GM19099 (cell line): ENCODE data around the gene CDH18.

ENCODE experiments used
- POLR2A ChIP-seq: IDR thresholded peaks from 3 replicates; pipeline ENCODE4 v1.6.1; 2011; ENCODE audit warnings: low read depth; ENCODE audit not compliant: insufficient read length; ENCODE audit errors: extremely low read depth

The CDH18 gene

DNA sequence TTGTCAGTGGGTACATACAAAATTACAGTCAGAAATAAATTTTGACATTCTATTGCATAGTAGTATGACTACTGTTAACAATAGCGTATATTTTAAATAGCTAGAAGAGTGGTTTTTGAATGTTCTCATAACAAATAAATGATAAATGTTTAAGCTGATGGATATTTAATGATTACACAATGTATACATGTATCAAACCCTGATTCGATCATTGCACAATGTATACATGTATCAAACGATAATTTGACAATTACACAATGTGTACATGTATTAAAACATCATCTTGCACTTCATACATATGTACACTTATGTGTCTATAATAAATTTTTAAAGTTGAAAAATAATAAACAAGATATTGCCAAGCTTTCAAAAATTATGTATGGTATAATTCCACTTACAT is 87.7 kb downstream of the CDH18 start:
- no peak for TF ChIP-seq POLR2A

DNA sequence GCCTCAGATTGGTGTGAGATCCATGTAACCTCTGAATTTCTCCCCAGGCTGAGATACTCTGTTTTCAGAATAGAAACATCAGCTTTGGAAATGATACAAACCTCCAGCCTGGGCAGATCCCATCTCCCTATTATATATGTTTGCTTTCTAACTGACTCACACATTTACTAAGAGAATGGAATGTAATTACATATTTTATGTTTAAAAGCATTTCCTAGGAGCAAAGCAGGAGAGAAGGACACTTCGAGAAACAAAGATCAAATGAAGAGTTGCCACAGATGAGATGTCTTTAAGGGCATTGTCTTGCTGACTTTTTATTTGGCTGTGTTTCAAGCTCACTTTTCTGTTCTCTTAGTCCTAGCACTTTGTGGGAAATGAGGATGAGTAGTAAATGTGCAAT is 96.3 kb downstream of the CDH18 start:
- no peak for TF ChIP-seq POLR2A

DNA sequence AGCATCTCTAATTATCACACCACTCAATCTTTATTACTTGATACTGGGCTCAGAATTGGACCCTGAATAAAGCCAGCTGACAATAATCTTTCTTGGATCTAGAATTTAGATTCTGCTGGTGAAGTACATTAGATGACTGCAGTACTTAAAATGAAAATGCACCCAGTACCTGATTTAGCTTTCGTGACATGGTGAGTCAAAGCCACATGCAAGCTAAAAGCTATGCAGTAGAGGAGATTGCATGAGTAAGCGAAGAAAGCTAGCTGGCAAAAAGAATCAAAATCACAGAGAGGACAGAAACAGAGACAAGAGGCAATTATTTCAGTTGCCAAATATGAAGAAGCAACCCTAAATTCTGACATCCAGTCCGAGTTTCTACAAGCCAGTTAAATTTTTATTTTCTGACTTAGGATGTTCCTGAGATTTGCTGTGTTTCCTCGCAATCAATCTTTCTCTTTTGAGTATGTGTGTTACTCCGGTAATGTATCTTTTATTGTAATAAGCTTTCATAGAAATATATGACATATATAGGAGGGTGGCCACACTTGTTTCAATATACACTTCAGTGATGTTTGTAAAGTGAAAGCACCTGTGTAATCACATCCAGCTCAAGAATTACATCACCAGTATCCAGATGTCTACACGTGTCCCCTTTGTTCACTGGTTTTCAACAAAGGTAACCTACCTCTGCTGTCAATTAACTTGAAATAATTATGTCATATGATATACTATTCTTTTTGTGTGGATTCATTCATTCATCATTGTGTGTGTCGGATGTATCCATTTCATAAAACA is 101.7 kb downstream of the CDH18 start:
- no peak for TF ChIP-seq POLR2A

DNA sequence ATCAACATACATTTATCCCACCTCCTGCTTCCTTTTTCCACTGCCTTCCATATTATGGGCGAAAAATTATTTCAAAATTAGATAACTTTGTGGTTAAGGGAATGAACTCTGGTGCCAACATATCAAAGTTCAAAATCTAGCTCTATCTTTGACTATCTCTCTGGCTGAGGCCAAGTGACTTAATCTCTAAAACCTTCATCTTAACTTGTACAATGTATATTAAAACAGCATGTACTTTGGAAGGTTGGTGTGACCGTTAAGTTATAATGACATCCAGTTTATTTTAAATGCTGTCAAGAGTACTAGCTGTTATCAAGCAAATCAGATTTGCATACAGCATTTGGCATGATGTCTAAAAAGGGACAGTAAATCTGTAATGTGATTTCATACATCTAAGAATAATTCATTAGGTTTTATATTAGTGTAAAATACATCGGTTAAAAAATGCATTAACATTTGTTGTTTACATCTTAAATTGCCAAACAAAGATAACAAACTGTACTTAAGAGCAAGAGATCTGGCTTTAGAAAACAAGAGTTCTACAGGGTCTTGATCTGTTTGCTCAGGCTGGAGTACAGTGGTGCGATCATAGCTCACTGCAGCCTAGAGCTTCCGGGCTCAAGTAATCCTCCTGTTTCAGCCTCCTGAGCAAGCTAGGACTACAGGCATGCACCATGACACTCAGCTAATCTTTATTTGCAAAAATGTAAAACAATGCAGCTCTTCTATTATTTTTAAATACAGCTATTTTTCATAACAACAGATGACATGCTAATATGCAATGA is 102.8 kb downstream of the CDH18 start:
- no peak for TF ChIP-seq POLR2A

DNA sequence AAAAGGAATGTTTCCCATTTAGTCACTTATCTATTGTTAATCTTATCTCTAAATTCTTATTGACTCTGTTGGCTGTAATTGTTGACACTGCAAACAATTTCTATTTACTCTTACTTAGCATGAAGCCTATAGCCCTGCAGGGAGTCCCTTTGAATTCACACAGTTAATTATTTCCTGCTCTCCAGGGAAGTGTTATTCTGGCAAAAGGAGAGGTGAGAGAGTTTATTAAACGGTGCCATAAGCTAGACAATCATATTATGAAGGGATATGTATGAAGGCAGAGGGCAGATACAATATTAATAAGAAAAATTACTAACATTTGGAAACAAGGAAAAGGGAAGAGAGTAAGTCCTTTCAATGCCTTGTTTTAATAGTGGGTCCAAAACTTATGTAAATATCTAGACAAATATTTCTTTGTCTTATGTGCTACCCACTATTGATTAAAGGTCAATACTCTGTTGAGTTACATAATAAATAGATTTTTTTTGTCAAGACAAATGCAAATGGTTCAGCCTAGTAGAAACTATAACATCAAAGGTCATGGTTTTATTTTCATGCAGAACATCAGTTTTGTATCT is 107.1 kb downstream of the CDH18 start:
- no peak for TF ChIP-seq POLR2A

DNA sequence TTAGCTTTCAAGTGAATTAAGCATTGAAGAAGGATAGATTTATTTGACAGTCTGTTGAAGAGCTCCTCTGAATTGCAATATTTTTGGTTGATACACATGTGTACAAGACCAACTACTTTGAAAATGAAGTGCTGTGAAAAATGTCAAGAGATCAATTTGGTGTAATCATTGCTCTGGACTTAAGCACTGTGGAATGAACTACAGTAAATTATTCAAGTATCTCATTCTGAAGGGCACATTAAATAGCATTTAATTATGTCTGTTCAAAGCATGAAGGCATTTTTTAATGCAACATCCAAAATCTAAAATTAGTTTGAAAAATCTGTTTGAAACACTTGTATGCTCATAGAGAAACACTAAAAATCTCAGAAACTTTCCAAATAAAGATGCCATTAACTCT is 107.5 kb downstream of the CDH18 start:
- TF ChIP-seq POLR2A: no peak

DNA sequence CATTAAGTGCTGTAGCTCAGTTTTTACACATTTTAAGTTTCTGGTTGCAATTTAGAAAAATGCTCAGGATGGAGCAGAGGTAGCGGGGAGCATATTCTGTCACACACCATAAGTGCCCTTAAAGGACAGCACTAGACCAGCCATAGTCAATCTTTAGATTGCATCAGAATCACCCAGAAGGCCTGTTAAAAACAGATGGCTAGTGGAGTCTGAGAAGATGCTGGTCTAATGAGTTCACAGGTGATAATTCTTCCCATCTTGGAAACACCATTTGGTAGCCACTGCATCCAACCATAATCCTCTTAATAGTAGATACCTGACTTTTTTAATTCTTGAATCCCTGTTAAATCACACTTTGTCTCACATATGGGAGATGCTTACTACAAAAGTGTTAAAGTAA is 113.2 kb downstream of the CDH18 start:
- no peak for TF ChIP-seq POLR2A

DNA sequence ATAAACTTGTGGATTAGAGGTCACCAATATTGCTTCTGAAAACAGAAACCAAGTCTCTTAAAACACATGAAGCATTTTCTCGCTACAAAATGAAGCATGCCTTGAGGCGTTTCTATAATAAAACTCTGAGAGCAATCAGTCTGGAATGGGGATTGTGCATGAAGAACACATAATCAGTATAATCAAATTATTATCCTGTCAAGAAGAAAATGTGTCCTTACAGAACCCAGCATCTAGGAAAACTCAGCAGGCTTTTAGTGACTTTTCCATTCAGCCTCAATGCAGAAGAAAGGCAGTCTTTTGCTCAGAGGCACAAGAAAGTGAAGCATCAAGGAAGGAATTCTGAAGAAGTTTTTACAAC is 121.9 kb downstream of the CDH18 start:
- TF ChIP-seq POLR2A: no peak

DNA sequence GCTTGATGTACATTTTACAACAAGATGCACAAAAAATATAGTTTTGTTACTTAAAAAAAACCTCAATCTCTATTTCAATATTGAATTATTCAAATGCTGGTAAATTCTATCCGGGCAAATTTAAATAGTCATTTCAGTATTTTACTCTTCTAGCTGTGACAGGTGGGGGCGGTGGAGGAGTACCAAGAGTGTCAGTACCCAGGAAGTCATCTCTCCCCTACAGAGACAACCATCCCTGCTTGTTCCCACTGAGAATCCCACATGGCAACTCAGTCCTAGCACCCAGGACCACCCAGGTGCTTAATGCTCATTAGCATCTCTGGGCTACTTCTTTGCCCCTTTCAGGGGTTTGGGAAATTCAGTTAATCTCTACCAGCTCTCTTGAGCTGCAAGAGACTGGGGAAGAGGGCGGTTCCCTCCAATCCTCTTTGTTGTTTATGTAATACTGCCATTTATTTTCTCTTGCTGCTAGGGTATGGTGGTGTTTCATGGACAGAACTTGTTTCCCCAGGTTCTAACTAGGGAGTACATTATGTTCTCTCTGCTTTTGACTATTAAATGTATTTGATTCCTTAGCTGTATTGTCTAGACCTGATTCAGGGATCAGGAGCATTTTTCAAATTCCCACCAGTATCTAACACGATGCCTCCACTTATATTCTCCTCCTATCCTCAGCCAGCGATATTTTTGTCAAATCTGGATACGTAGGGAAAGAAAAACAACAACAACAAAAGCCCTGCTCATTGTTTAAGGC is 122.5 kb downstream of the CDH18 start:
- no peak for TF ChIP-seq POLR2A

DNA sequence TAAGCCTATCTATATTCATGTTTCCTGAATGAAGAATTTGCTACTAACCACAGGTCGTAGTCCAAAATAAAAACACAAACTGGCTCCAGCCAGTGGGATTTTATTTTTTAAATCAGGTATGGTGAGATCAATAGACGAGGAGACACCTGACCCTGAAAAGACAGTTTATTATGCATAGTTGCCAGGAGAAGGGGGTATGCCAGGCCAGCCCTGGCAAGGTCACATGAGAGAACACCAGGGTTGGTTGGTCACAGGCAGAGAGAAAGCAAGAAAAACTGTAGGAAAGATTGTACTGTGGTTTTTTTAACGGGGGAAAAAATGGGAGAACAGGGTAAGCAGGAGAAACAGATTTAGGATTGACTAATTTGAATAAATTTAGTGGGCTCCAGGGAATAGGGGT is 125.3 kb downstream of the CDH18 start:
- no peak for TF ChIP-seq POLR2A

DNA sequence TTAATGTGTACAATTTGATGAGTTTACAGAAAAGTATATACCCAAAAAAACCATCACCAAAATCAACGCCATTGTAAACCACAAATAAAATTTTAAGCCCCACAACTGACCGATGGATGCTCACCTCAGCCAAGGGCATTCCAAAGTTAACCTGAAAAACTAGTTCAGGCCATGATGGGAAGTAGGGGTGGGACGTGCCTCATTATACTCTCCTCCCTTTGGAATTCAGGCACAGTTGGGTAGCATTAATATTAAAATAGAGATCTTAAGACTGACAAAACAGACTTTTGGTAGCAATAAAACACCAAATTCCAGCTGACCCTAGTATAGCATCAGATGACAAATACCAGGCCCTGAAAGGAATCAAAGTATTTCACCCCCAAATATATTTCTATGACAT is 129.0 kb downstream of the CDH18 start:
- no peak for TF ChIP-seq POLR2A

DNA sequence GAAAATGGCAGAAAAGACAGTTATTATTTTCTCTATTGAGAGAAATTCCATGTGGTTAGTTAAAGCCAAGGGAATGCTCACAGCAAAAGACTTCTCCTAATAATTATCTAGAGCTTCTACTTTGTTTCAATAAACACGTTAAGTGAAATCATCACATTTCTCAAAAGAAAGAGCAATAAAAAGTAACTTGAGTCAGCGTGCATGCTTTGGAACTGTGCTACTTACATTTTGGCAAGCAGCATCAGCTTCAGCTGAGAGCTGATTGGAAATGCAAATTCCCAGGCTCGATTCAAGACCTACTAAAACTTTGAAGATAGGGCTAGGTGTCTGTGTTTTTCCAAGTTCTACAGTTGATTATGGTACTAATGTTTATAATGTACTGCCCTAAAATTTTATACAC is 132.1 kb downstream of the CDH18 start:
- TF ChIP-seq POLR2A: no peak

DNA sequence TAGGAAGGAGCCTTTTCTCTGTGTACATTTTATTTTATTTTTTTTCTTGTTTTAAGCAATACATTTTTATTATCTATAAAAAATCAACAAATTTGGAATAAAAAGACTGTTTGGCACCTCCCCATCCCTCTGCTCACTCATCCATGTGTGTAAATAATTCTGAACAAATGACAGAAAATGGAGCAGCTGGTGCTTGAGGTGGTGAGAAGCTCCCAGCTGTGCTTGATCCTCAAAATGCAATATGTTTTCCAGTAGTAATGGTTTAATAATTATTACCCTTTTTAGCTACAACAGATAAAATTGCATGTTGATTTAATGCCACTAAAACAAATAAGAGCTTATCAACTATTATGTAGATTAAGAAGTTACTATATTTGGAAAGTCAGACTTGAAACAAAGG is 132.5 kb downstream of the CDH18 start:
- TF ChIP-seq POLR2A: no peak

DNA sequence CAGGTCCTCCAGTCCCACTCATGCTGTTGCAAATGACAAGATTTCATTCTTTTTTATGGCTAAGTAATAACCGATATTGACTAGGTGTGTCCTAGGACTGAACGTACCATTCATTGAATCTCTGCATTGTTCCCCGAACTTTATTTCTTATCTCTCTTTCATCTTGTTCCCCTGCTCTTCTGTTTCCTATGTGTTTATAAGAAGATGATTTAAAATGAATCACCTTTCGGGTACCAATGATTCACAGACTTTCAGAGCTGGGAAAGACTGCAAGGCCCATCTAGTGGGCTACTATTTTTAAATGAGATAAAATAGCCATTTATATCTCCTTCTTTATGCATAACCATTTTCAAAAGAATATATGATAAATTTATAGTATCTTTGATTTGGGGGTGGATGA is 133.0 kb downstream of the CDH18 start:
- no peak for TF ChIP-seq POLR2A

DNA sequence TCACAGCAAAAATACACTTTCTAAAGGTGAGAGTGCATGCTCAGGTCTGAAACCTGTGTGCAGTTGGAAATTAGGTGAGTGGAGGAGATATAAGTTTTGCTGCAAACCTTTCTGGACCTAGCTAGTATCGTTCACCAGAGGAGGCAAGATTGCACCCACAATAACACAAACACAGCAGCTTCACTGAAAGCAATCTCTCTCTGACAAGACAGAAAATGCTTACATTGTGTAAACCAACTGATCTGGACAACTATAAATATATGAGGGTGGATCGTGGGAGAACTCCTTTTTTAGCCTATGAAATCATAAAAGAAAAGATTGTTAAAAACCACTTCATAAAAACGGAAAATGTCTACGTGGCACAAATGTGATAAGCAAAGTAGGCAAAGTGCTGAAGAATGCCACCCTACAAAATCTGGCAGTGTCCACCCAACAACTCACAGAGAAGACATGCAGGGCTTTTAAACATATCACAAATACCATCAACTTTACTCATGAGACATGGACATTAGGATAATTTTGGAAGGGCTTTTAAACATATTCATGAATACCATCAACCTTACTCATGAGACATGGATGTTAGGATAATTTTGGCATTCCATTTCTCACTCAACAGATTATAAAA is 134.3 kb downstream of the CDH18 start:
- no peak for TF ChIP-seq POLR2A
